ENCODE measurements around the gene SLC5A4.

Gene SLC5A4

GRCh38 chr22:32232191-32232830 is 22.8 kb downstream of the SLC5A4 start:
- no peak for DNase-seq (ENCODE audit: low spot score)

- no peak for DNase-seq (ENCODE audit: low spot score)
Observed at GRCh38 chr22:32226326-32227104, 28.6 kb downstream of the SLC5A4 start.

GRCh38 chr22:32222991-32223390 is 32.2 kb downstream of the SLC5A4 start:
- DNase-seq (ENCODE audit: low spot score): no peak

GRCh38 chr22:32219026-32219425 is 36.1 kb downstream of the SLC5A4 start:
- no peak for DNase-seq (ENCODE audit: low spot score)

- no peak for DNase-seq (ENCODE audit: low spot score)
Observed at GRCh38 chr22:32218470-32218869, 36.7 kb downstream of the SLC5A4 start.

- DNase-seq (ENCODE audit: low spot score): no peak
Observed at GRCh38 chr22:32217465-32217864, 37.7 kb downstream of the SLC5A4 start.

- no peak for DNase-seq (ENCODE audit: low spot score)
Observed at GRCh38 chr22:32216911-32217310, 38.2 kb downstream of the SLC5A4 start.

GRCh38 chr22:32211011-32211410 is 44.1 kb downstream of the SLC5A4 start:
- no peak for DNase-seq (ENCODE audit: low spot score)

GRCh38 chr22:32208681-32209080 is 46.5 kb downstream of the SLC5A4 start:
- no peak for DNase-seq (ENCODE audit: low spot score)

- no peak for DNase-seq (ENCODE audit: low spot score)
Observed at GRCh38 chr22:32207971-32208480, 47.1 kb downstream of the SLC5A4 start.

- peak; percentile 57 for DNase-seq (ENCODE audit: low spot score)
Observed at GRCh38 chr22:32206774-32207758, 48.1 kb downstream of the SLC5A4 start.

- DNase-seq (ENCODE audit: low spot score): peak; percentile 72
Observed at GRCh38 chr22:32205974-32206773, 49.0 kb downstream of the SLC5A4 start.

- peak; percentile 88 for DNase-seq (ENCODE audit: low spot score)
Observed at GRCh38 chr22:32204856-32205722, 50.1 kb downstream of the SLC5A4 start, which contains the start of gene RFPL2. Gene RFPL2, minus strand, starts transcription at chr22:32205073. Its CDS starts 2,622 bp downstream, at chr22:32202451.

- peak; percentile 64 for DNase-seq (ENCODE audit: low spot score)
Observed at GRCh38 chr22:32204040-32204855, 50.9 kb downstream of the SLC5A4 start.

- peak; percentile 32 for DNase-seq (ENCODE audit: low spot score)
Observed at GRCh38 chr22:32203181-32204039, 51.7 kb downstream of the SLC5A4 start.

GRCh38 chr22:32202539-32203180 is 52.5 kb downstream of the SLC5A4 start:
- peak; percentile 88 for DNase-seq (ENCODE audit: low spot score)

GRCh38 chr22:32202161-32202538 is 53.0 kb downstream of the SLC5A4 start:
- DNase-seq (ENCODE audit: low spot score): no peak

GRCh38 chr22:32200752-32201151 is 54.4 kb downstream of the SLC5A4 start:
- DNase-seq (ENCODE audit: low spot score): no peak

Measured in HuH-7 (cell line).